Psoas muscle (tissue), 8 donors: ENCODE measurements around the gene NAV2. TPM values are rescaled to one million over a fixed set of nuclear protein-coding genes. Genes with fewer than 3 reads are reported as not detected.

Experiments used
- ATAC-seq, 4 donors: fragments of 200-7000 bp; cut with Tn5 transposase; one replicate each; pipeline ENCODE4 v1.9.1; 2020; ENCODE audit warnings: moderate library complexity in 3 of 4, mild to moderate bottlenecking in 2 of 4
- DNase-seq, 2 donors: peaks; one replicate each; pipeline ENCODE4 v3.0.0-alpha.2; 2020
- H3K27ac ChIP-seq: fragments of 200-600 bp; one replicate; pipeline ENCODE4 v1.8.0; 2022
- H3K27me3 ChIP-seq, 3 donors: fragments of 200-600 bp in 1 of 3; one replicate each; pipeline versions ENCODE4 v1.6.1 to v1.8.0; 2013 to 2022; ENCODE audit warnings: low read length in 2 of 3, mild to moderate bottlenecking in 2 of 3, moderate library complexity in 1 of 3; ENCODE audit not compliant: insufficient read depth in 3 of 3
- H3K36me3 ChIP-seq, 2 donors: fragments of 200-600 bp in 1 of 2; one replicate each; pipeline versions ENCODE4 v1.6.1 to v1.8.0; 2013 to 2022; ENCODE audit warnings: low read depth in 1 of 2, mild to moderate bottlenecking in 1 of 2, moderate library complexity in 1 of 2; ENCODE audit not compliant: insufficient read depth in 1 of 2
- H3K4me1 ChIP-seq: fragments of 200-600 bp; one replicate; pipeline ENCODE4 v1.8.0; 2022
- H3K4me3 ChIP-seq: fragments of 200-600 bp; one replicate; pipeline ENCODE4 v1.8.0; 2022; ENCODE audit warnings: mild to moderate bottlenecking
- H3K9me3 ChIP-seq: fragments of 200-600 bp; one replicate; pipeline ENCODE4 v1.8.0; 2022
- WGBS, 3 donors: extraction: QIAGEN DNeasy Blood & Tissue Kit; methylation state at CpG; one replicate each; pipeline versions ENCODE4 v1.1.6 to v1.1.7; 2013; 5-methylcytosine and 5-hydroxymethylcytosine counted together
- intact Hi-C, 2 donors: fragments of 100-400 bp; cut with DNase I; formaldehyde crosslinking; loops; one replicate each; pipeline versions ENCODE4 v1.11.0 to v1.14.2; 2022
- polyA plus RNA-seq, 3 donors: library from polyadenylated mRNA; stranded (reverse); fragments of 200-250 nt; gene quantifications; one replicate each; pipeline ENCODE4 v1.2.3, GENCODE V29; 2013
- total RNA-seq, 4 donors: library from RNA; stranded (reverse); fragmentation: NEBNext Ultra II Directional in 2 of 4; extraction: Animal tissue kit (Norgen Biotek cat#: 25700) in 2 of 4; gene quantifications; one replicate each; pipeline versions ENCODE4 v1.2.1 to v1.2.4, GENCODE V29; 2021 to 2023
- TF ChIP-seq, protein P1 (sequence below): fragments of 200-600 bp; IDR thresholded peaks from one replicate; pipeline ENCODE4 v1.8.0; 2022; ENCODE audit warnings: antibody characterized with exemption
- donor health status: healthy with polysubstance abuse.
- donor health status: DM: no; HTN: no; CAD: no; lungs with moderate emphysema.
- donor health status: Bipolar disorder and iron deficiency.
- donor health status: healthy.
- donor health status: DM: yes; HTN: yes; CAD: no.
- donor health status: DM: no; HTN: no; CAD: no.
- donor health status: DM: no; HTN: no; CAD: no.
- donor health status: DM: yes; HTN: yes; CAD: no.

Gene NAV2
- total and polyA plus RNA-seq, 7 donors: 0.68 to 21.8 (median 2.9) TPM

DNA sequence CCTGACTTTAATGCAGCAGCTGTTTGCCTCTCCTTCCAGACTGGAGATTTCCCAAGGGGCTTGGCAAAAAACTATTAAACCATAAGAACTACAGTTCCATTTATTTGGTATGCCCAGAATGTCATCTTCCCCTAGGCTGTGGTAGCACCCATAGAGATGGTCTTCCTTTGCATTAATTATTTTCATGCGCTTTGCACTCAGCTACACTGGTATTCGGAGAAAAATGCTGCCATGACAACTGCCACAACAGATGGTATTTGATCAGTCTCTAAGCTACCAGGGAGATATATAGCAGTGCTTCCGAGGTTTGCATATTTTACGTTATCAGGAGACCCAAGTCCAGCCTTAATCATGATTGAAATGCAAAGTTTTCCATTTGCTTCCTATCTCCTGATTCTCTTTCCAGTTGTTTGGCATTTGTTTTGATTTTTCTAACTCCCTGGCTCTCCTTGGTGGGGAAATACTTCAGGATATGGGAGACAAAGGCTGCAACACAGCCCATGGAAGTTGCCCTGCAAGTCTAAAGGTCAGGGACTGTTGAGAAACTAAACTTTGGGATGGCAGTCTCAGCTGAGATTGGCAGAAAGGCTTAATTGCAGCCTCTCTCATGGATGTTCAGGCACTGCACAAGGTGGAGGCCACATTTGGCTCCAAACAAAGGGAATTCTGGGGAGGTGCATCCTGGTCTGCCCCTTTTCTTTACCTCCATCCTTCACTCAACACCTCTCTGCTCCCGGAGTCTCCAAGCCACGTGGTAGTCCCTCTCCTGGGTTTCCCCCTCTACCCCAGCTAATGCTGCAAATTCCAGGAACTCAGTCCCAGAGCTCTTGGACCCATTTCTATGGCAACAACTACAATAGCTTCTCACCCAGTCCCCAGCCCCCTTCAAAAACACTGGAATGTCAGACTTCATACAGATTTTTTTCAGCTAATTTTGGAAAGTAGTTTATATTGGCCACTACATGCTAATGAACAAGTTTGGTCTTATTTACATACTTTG, 151.8 kb downstream of the NAV2 start:
- ATAC-seq: no peak
- WGBS, 3 donors: 42 to 54% (median 44%) methylated on average over 6 of the region's 6 CpGs
- TF ChIP-seq, protein P1, sequence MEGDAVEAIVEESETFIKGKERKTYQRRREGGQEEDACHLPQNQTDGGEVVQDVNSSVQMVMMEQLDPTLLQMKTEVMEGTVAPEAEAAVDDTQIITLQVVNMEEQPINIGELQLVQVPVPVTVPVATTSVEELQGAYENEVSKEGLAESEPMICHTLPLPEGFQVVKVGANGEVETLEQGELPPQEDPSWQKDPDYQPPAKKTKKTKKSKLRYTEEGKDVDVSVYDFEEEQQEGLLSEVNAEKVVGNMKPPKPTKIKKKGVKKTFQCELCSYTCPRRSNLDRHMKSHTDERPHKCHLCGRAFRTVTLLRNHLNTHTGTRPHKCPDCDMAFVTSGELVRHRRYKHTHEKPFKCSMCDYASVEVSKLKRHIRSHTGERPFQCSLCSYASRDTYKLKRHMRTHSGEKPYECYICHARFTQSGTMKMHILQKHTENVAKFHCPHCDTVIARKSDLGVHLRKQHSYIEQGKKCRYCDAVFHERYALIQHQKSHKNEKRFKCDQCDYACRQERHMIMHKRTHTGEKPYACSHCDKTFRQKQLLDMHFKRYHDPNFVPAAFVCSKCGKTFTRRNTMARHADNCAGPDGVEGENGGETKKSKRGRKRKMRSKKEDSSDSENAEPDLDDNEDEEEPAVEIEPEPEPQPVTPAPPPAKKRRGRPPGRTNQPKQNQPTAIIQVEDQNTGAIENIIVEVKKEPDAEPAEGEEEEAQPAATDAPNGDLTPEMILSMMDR: no peak

DNA sequence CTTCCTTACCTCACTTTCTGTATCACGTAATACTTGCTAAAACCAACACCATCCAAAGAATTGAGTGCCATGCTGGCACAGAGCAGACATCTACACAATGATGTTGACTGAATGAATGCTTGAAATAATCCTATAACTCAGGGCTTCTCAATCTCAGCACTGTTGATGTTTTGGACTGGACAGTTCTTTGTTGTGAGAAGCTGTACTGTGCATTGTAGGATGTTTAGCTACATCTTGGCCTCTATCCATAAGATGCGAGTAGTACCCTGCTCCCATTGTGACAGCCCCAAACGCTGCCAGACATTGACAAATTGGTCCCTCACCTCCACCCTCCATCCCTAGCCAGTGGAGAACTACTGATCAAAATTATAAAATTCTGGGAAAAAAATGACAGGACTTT, 153.4 kb downstream of the NAV2 start:
- TF ChIP-seq, protein P1: no peak
- intact Hi-C loops: no loop called here
- Histone ChIP-seq H3K9me3 (no peaks in the 10 kb centered on the region), H3K4me3 (no peak overlapping the region), H3K36me3 (no peaks in the 10 kb centered on the region), H3K4me1 (peaks cover 21% of the 10 kb centered on the region), H3K27ac (no peak overlapping the region), H3K27me3 (no peaks in the 10 kb centered on the region)
- ATAC-seq (no peak), DNase-seq (no peak)
- WGBS, 3 donors: 90 to 93% (median 92%) methylated on average over 3 of the region's 3 CpGs

More for the DNA sequence above, 151.8 kb downstream of the NAV2 start:
- Histone ChIP-seq H3K4me1 (peaks cover 16% of the 10 kb centered on the region), H3K9me3 (no peaks in the 10 kb centered on the region), H3K27me3 (no peaks in the 10 kb centered on the region), H3K27ac (no peak overlapping the region), H3K36me3 (no peaks in the 10 kb centered on the region), H3K4me3 (no peak overlapping the region)
- intact Hi-C loops: no loop called here
- DNase-seq: no peak

DNA sequence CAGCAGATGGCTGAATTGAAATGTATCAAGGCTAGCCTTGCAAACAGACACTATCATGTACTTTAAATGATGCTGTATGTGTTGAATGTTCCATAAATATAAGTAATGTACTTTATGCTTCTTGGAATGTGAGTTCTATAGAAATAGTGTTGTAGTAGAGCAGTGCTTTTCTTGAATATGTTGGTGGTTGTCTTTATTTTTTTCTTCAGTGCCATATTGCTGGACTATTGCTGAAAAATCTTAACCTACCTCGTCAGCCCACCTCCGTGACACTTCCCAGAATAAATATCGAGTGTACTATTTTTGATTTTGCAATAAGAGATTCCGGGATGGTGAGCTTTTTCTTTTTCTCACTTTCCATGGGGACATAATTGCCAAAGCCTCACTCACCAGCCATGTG, 153.9 kb downstream of the NAV2 start:
- H3K4me1 ChIP-seq: peaks cover 21% of the 10 kb centered on the region
- ATAC-seq: no peak
- 76 to 88% (median 86%) methylated on average over 4 of the region's 4 CpGs for WGBS, 3 donors

DNA sequence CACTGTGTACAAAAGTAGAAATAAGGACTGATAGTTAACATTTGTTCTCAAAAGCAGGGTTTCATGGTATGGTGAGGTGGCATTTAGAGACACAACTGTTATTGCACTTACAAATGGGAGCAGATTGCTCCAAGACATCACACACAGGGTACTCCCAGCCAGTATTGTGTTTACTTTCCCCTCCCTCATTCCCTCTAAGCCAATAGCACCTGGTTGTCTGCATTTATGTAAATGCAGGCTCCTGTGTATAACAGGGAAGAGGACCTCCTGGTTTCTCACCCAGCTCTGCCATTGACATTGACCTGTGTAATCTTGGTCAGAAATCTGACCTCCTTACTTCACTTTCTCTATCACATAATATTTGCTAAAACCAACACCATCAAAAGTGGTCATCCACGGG, 154.4 kb downstream of the NAV2 start:
- no peaks in the 10 kb centered on the region for H3K9me3 ChIP-seq
- H3K27ac ChIP-seq: no peak overlapping the region
- no peak for DNase-seq
- TF ChIP-seq, protein P1: no peak
- no peak overlapping the region for H3K4me3 ChIP-seq
- intact Hi-C loops: no loop called here
- no peaks in the 10 kb centered on the region for H3K36me3 ChIP-seq
- H3K4me1 ChIP-seq: peaks cover 21% of the 10 kb centered on the region
- no peak for ATAC-seq
- H3K27me3 ChIP-seq: no peaks in the 10 kb centered on the region
- 91 to 94% (median 91%) methylated on average over 1 of the region's 1 CpG for WGBS, 3 donors

More for the DNA sequence above, 153.9 kb downstream of the NAV2 start:
- Histone ChIP-seq H3K36me3 (no peaks in the 10 kb centered on the region), H3K27me3 (no peaks in the 10 kb centered on the region), H3K4me3 (no peak overlapping the region), H3K27ac (no peak overlapping the region), H3K9me3 (no peaks in the 10 kb centered on the region)
- TF ChIP-seq, protein P1: no peak
- intact Hi-C loops: no loop called here
- DNase-seq: no peak
